ENCODE data around the gene SLC25A18.

SLC25A18 gene, protein sequence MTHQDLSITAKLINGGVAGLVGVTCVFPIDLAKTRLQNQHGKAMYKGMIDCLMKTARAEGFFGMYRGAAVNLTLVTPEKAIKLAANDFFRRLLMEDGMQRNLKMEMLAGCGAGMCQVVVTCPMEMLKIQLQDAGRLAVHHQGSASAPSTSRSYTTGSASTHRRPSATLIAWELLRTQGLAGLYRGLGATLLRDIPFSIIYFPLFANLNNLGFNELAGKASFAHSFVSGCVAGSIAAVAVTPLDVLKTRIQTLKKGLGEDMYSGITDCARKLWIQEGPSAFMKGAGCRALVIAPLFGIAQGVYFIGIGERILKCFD

DNA sequence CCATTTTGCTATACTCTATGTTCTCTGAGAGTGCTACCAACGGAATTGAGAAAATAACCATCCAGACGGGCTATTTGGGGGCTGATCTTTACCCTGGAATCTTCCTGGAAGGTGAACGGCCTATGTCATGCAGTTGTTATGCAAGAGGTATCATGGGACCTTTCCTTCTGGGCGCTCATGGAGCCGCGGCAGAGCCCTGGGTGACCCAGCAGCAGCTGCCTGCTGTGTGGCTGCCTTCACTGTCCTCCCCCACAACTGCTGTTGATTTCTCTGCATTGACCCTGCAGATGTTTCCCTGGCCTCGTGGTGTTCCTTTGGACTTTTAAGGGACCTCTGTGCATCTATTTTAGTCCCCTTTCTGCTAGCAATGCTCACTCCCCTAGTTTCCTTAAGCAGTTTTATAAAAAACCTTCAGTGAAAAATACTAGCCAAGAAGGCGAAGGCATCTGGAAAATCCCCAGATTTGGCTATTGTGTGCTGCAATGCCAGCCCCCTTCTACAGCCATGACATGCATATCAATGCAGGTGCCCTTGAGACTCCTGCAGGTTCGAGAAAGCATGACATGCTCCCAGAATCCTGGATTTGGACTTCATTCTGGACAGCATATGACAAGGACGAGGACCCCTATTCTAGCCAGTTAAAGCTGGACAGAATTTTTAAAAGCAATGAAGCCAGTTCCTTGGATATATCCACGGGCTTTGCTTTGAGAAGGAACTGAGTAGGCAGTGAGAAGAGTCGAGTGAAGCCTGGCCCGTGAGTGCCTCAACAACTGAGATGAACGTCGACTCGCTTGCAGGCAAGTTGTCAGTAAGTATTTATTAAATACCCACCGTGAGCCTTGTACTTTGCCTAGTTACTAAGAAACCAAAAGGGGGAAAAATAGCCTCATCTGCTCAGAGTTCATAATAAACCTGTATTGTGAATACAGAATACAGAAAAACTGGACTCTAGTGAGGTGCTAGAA, at the start of gene SLC25A18:
Gene SLC25A18 (plus strand): TSS at position 593 of the 965 bp plus-strand sequence. CDS start 16,447 bp downstream, outside the sequence.
- Histone ChIP-seq H3K9me2 (replicated peaks; ENCODE audit: insufficient read depth, low read length) (no peaks in the 10 kb centered on the region), H3K4me1 (ENCODE audit: low read length) (no peaks in the 10 kb centered on the region), H3K9me3 (replicated peaks; ENCODE audit: insufficient read depth, low read length) (no peaks in the 10 kb centered on the region), H3K27me3 (replicated peaks; ENCODE audit: insufficient read depth, low read length) (peaks cover 4% of the 10 kb centered on the region), H3K27ac (ENCODE audit: low read length) (no peak within 1 kb of the TSS), H2AFZ (ENCODE audit: low read length) (no peak within 1 kb of the TSS), H3K36me3 (replicated peaks; ENCODE audit: insufficient read depth, low read length) (no peaks in the 10 kb centered on the region), H3K9ac (ENCODE audit: low read length) (no peak within 1 kb of the TSS), H3K4me2 (ENCODE audit: low read depth, low read length) (no peak within 1 kb of the TSS), H3F3A (ENCODE audit: insufficient read depth, low read length) (no peaks in the 10 kb centered on the region), H4K20me1 (ENCODE audit: insufficient read depth, low read length) (no peaks in the 10 kb centered on the region), H3K79me2 (ENCODE audit: low read length) (no peaks in the 10 kb centered on the region), H3K4me3 (ENCODE audit: low read length) (no peak within 1 kb of the TSS)
- no peak for DNase-seq
- TF ChIP-seq, protein P1, sequence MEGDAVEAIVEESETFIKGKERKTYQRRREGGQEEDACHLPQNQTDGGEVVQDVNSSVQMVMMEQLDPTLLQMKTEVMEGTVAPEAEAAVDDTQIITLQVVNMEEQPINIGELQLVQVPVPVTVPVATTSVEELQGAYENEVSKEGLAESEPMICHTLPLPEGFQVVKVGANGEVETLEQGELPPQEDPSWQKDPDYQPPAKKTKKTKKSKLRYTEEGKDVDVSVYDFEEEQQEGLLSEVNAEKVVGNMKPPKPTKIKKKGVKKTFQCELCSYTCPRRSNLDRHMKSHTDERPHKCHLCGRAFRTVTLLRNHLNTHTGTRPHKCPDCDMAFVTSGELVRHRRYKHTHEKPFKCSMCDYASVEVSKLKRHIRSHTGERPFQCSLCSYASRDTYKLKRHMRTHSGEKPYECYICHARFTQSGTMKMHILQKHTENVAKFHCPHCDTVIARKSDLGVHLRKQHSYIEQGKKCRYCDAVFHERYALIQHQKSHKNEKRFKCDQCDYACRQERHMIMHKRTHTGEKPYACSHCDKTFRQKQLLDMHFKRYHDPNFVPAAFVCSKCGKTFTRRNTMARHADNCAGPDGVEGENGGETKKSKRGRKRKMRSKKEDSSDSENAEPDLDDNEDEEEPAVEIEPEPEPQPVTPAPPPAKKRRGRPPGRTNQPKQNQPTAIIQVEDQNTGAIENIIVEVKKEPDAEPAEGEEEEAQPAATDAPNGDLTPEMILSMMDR (IDR thresholded peaks at IDR 0.05; ENCODE audit: low read length), result no peak
- no peak for TF ChIP-seq EZH2 (optimal IDR thresholded peaks at IDR 0.05; ENCODE audit: low read depth, low read length)
- no peak for TF ChIP-seq EZH2phosphoT487 (IDR thresholded peaks at IDR 0.05; ENCODE audit: low read length)

GRCh38 chr22:17513612-17514011, 49.7 kb upstream of the SLC25A18 start:
- H3K36me3 ChIP-seq (replicated peaks; ENCODE audit: insufficient read depth, low read length), result no peaks in the 10 kb centered on the region
- H2AFZ ChIP-seq (ENCODE audit: low read length), result no peak overlapping the region
- H3K4me1 ChIP-seq (ENCODE audit: low read length), result no peaks in the 10 kb centered on the region
- H4K20me1 ChIP-seq (ENCODE audit: insufficient read depth, low read length), result no peaks in the 10 kb centered on the region
- H3K79me2 ChIP-seq (ENCODE audit: low read length), result no peaks in the 10 kb centered on the region
- H3K4me3 ChIP-seq (ENCODE audit: low read length), result no peak overlapping the region
- TF ChIP-seq EZH2phosphoT487 (IDR thresholded peaks at IDR 0.05; ENCODE audit: low read length), result no peak
- TF ChIP-seq, protein P1 (IDR thresholded peaks at IDR 0.05; ENCODE audit: low read length), result no peak
- no peak for TF ChIP-seq EZH2 (optimal IDR thresholded peaks at IDR 0.05; ENCODE audit: low read depth, low read length)
- no peak overlapping the region for H3K27ac ChIP-seq (ENCODE audit: low read length)
- no peaks in the 10 kb centered on the region for H3K9me2 ChIP-seq (replicated peaks; ENCODE audit: insufficient read depth, low read length)
- no peaks in the 10 kb centered on the region for H3K9me3 ChIP-seq (replicated peaks; ENCODE audit: insufficient read depth, low read length)
- H3F3A ChIP-seq (ENCODE audit: insufficient read depth, low read length), result no peaks in the 10 kb centered on the region
- H3K27me3 ChIP-seq (replicated peaks; ENCODE audit: insufficient read depth, low read length), result no peaks in the 10 kb centered on the region
- H3K4me2 ChIP-seq (ENCODE audit: low read depth, low read length), result no peak overlapping the region
- DNase-seq, result no peak
- no peak overlapping the region for H3K9ac ChIP-seq (ENCODE audit: low read length)

DNA sequence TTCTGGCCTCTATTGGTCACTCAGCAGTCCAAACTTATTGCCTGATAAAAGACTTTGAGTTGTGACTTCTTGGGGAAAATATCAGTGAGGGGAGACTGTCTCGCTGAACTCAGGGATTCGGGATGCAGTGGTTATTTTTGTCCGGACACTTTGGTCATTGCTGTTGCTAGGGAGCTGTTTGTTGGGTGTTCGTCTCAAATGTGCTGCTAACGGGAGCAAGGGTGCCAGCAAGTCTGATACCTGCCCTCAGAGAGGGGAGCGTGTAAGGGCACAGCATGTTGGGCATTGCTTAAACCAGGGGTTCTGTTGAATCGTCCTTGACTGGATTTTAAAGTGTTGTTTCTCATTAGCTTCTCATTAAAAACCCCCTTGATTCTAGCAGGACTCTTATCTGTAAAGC, 49.2 kb upstream of the SLC25A18 start:
- Histone ChIP-seq H3K9ac (ENCODE audit: low read length) (no peak overlapping the region), H3K9me2 (replicated peaks; ENCODE audit: insufficient read depth, low read length) (no peaks in the 10 kb centered on the region), H4K20me1 (ENCODE audit: insufficient read depth, low read length) (no peaks in the 10 kb centered on the region), H3K9me3 (replicated peaks; ENCODE audit: insufficient read depth, low read length) (no peaks in the 10 kb centered on the region), H3K4me1 (ENCODE audit: low read length) (no peaks in the 10 kb centered on the region), H3K36me3 (replicated peaks; ENCODE audit: insufficient read depth, low read length) (no peaks in the 10 kb centered on the region), H3K27me3 (replicated peaks; ENCODE audit: insufficient read depth, low read length) (no peaks in the 10 kb centered on the region), H3K27ac (ENCODE audit: low read length) (no peak overlapping the region), H3F3A (ENCODE audit: insufficient read depth, low read length) (no peaks in the 10 kb centered on the region), H3K4me3 (ENCODE audit: low read length) (no peak overlapping the region), H2AFZ (ENCODE audit: low read length) (no peak overlapping the region), H3K79me2 (ENCODE audit: low read length) (no peaks in the 10 kb centered on the region), H3K4me2 (ENCODE audit: low read depth, low read length) (no peak overlapping the region)
- no peak for DNase-seq
- TF ChIP-seq EZH2 (optimal IDR thresholded peaks at IDR 0.05; ENCODE audit: low read depth, low read length), result no peak

Measured in MM.1S (cell line).